ENCODE data around the gene OR10A6.

OR10A6 gene

DNA sequence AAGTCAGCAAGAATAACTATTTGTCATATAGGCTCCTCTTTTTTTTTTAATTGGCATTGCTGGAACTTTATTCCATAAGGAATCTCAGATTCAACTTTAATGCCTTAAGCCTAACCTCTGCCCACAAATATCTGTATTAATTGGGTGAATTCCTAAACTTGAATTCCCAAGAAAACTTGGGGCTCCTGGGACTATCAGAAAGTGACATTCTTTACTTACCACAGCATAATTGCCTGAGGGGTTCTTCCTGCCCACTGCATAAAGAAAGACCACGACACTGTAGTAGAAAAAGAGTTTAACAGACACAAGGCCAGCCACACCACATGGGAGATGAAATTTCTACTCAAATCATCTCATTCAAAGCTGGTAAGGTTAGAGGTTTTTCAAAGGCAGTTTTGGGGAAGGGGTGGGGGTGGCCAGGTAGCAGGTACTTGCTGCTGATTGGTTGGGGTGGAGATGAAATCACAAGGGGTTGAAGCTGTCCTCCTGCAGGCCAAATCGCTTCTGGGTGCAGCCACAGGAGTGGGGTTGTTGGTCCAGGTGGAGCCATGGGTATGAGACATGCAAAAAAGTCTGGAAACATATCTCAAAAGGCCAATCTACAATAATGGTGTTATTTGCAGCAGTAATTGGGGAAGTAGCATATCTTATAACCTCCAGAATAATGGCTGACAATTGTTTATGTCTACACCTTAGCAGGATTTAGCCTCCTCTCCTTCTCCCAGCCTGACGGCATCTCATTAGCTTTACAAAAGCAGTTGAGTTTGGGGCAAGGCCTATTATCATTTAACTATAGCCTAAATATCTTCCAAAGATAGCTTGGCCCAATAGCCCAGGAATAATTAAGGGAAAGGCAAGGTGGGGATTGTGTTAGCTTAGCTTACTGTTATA lies 38.9 kb upstream of the OR10A6 start:
- TF ChIP-seq, protein P1, sequence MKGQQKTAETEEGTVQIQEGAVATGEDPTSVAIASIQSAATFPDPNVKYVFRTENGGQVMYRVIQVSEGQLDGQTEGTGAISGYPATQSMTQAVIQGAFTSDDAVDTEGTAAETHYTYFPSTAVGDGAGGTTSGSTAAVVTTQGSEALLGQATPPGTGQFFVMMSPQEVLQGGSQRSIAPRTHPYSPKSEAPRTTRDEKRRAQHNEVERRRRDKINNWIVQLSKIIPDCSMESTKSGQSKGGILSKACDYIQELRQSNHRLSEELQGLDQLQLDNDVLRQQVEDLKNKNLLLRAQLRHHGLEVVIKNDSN (IDR thresholded peaks at IDR 0.05): no peak
- TF ChIP-seq, protein P2, sequence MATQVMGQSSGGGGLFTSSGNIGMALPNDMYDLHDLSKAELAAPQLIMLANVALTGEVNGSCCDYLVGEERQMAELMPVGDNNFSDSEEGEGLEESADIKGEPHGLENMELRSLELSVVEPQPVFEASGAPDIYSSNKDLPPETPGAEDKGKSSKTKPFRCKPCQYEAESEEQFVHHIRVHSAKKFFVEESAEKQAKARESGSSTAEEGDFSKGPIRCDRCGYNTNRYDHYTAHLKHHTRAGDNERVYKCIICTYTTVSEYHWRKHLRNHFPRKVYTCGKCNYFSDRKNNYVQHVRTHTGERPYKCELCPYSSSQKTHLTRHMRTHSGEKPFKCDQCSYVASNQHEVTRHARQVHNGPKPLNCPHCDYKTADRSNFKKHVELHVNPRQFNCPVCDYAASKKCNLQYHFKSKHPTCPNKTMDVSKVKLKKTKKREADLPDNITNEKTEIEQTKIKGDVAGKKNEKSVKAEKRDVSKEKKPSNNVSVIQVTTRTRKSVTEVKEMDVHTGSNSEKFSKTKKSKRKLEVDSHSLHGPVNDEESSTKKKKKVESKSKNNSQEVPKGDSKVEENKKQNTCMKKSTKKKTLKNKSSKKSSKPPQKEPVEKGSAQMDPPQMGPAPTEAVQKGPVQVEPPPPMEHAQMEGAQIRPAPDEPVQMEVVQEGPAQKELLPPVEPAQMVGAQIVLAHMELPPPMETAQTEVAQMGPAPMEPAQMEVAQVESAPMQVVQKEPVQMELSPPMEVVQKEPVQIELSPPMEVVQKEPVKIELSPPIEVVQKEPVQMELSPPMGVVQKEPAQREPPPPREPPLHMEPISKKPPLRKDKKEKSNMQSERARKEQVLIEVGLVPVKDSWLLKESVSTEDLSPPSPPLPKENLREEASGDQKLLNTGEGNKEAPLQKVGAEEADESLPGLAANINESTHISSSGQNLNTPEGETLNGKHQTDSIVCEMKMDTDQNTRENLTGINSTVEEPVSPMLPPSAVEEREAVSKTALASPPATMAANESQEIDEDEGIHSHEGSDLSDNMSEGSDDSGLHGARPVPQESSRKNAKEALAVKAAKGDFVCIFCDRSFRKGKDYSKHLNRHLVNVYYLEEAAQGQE (IDR thresholded peaks at IDR 0.05; ENCODE audit: low read depth): no peak
- TF ChIP-seq NFIC (IDR thresholded peaks at IDR 0.05) (no peak), CEBPB (IDR thresholded peaks at IDR 0.05) (no peak), EP300 (IDR thresholded peaks at IDR 0.05; ENCODE audit: borderline replicate concordance) (no peak), RAD21 (IDR thresholded peaks at IDR 0.05; ENCODE audit: low read depth) (no peak), EGR1 (IDR thresholded peaks at IDR 0.05) (no peak)

DNA sequence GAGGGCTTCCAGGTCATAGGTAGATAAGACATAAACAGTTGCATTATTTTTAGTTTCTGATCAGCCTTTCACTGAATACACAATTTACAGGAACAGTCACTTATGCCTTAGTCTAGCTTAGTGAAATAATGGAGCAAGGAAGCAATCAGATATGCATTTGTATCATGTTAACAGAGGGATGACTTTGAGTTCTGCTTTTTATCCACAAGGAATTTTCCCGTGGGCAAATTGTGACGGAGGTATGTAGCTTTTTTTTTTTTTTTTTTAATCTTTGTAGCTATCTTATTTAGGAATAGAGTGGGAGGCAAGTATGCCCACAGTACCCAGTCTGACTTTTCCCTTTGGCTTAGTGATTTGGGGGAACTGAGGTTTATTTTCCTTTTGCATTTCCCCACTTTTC lies 37.6 kb upstream of the OR10A6 start:
- TF ChIP-seq FOXM1 (IDR thresholded peaks at IDR 0.05; ENCODE audit: borderline replicate concordance, low read depth) (no peak), RAD21 (IDR thresholded peaks at IDR 0.05; ENCODE audit: low read depth) (no peak), TAF1 (IDR thresholded peaks at IDR 0.05; ENCODE audit: low read depth) (no peak)

DNA sequence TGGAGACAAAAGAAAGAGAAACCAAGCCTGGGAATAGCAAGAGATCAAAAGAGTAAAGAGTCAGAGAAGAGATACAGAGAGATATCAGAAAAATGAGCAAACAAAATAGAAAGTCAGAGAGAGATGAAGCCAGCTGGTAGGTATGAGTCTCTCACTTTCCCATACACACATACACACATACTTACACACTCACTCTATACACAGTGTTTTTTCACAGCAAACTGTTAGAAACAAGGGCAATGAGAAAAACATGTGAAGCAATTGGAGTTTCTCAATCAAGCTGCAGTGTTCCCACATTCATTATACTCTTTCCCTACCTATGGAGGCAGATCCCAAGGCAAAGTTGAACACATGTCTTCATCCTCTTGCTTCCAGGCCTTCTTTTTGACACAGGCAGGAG lies 36.8 kb upstream of the OR10A6 start:
- TF ChIP-seq, protein P1 (IDR thresholded peaks at IDR 0.05): no peak
- no peak for TF ChIP-seq EP300 (IDR thresholded peaks at IDR 0.05; ENCODE audit: borderline replicate concordance)
- TF ChIP-seq TAF1 (IDR thresholded peaks at IDR 0.05; ENCODE audit: low read depth): no peak
- no peak for TF ChIP-seq TEAD4 (IDR thresholded peaks at IDR 0.05)
- no peak for TF ChIP-seq TCF12 (IDR thresholded peaks at IDR 0.05; ENCODE audit: low read depth)
- no peak for TF ChIP-seq CEBPB (IDR thresholded peaks at IDR 0.05)
- no peak for TF ChIP-seq EGR1 (IDR thresholded peaks at IDR 0.05)
- TF ChIP-seq, protein P2 (IDR thresholded peaks at IDR 0.05; ENCODE audit: low read depth): no peak
- no peak for TF ChIP-seq NFIC (IDR thresholded peaks at IDR 0.05)
- no peak for TF ChIP-seq RAD21 (IDR thresholded peaks at IDR 0.05; ENCODE audit: low read depth)

DNA sequence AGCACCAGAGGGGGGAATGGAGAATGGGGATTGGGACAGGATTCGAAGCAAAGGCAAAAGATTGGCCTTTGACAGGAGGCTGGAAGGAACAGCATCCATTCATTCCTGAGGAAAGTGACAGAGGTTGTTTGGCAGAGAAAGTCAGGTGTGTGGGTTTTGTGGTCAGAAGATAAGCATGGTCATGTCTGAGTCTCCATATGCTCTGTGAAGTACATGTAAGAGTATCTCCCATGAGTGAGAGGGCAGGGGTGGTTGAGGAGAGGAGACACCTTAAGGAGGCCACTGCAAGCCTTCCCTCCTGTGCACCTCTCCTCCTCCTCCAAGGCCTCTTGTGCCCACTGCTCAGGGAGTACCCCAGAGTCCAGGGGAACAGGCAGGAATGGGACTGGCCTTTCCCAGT lies 36.0 kb upstream of the OR10A6 start:
- no peak for TF ChIP-seq NFIC (IDR thresholded peaks at IDR 0.05)
- TF ChIP-seq, protein P1 (IDR thresholded peaks at IDR 0.05): no peak
- no peak for TF ChIP-seq CEBPB (IDR thresholded peaks at IDR 0.05)
- TF ChIP-seq, protein P3, sequence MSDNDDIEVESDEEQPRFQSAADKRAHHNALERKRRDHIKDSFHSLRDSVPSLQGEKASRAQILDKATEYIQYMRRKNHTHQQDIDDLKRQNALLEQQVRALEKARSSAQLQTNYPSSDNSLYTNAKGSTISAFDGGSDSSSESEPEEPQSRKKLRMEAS (IDR thresholded peaks at IDR 0.05): no peak
- TF ChIP-seq FOXM1 (IDR thresholded peaks at IDR 0.05; ENCODE audit: borderline replicate concordance, low read depth): no peak
- no peak for TF ChIP-seq TAF1 (IDR thresholded peaks at IDR 0.05; ENCODE audit: low read depth)
- TF ChIP-seq CREB1 (IDR thresholded peaks at IDR 0.05; ENCODE audit: low read depth): no peak
- TF ChIP-seq EGR1 (IDR thresholded peaks at IDR 0.05): no peak
- TF ChIP-seq, protein P2 (IDR thresholded peaks at IDR 0.05; ENCODE audit: low read depth): no peak
- no peak for TF ChIP-seq TEAD4 (IDR thresholded peaks at IDR 0.05)
- TF ChIP-seq TCF12 (IDR thresholded peaks at IDR 0.05; ENCODE audit: low read depth): no peak
- no peak for TF ChIP-seq RAD21 (IDR thresholded peaks at IDR 0.05; ENCODE audit: low read depth)
- no peak for TF ChIP-seq YY1 (IDR thresholded peaks at IDR 0.05; ENCODE audit: low read depth)
- no peak for TF ChIP-seq ZBTB7A (IDR thresholded peaks at IDR 0.05; ENCODE audit: low read depth)
- no peak for TF ChIP-seq EP300 (IDR thresholded peaks at IDR 0.05; ENCODE audit: borderline replicate concordance)
